ENCODE results near the gene ARHGAP18. TPM values are rescaled to one million over a fixed set of nuclear protein-coding genes. Genes with fewer than 3 reads are reported as not detected.

ARHGAP18 gene
- total and polyA plus RNA-seq, 5 donors: 3.0 to 6.5 (median 5.5) TPM

GRCh38 chr6:129719692-129720091, 9.7 kb upstream of the ARHGAP18 start:
- WGBS: 57% methylated on average over 3 of the region's 3 CpGs
- H3K27ac ChIP-seq (ENCODE audit: low read length): no peak overlapping the region
- H3K27me3 ChIP-seq (ENCODE audit: control insufficient read depth, insufficient read depth): no peaks in the 10 kb centered on the region
- no peaks in the 10 kb centered on the region for H3K9me3 ChIP-seq (ENCODE audit: control insufficient read depth, low read length)
- DNase-seq (no peak), ATAC-seq (peak; percentile 40 to 46)
- H3K4me3 ChIP-seq (ENCODE audit: low read length): no peak overlapping the region
- peaks cover 1% of the 10 kb centered on the region for H3K4me1 ChIP-seq (ENCODE audit: control insufficient read depth, insufficient read depth, low read length)
- intact Hi-C loops (cut with DNase I): no loop called here

GRCh38 chr6:129717277-129717676, 7.3 kb upstream of the ARHGAP18 start:
- no peaks in the 10 kb centered on the region for H3K9me3 ChIP-seq (ENCODE audit: control insufficient read depth, low read length)
- intact Hi-C loops (cut with DNase I): no loop called here
- no peaks in the 10 kb centered on the region for H3K27me3 ChIP-seq (ENCODE audit: control insufficient read depth, insufficient read depth)
- DNase-seq (no peak), ATAC-seq (no peak)
- 72% methylated on average over 5 of the region's 5 CpGs for WGBS
- H3K4me3 ChIP-seq (ENCODE audit: low read length): no peak overlapping the region
- H3K4me1 ChIP-seq (ENCODE audit: control insufficient read depth, insufficient read depth, low read length): peaks cover 1% of the 10 kb centered on the region
- H3K27ac ChIP-seq (ENCODE audit: low read length): no peak overlapping the region

- H3K4me3 ChIP-seq (ENCODE audit: low read length): no peak overlapping the region
- intact Hi-C loops (cut with DNase I): no loop called here
- no peaks in the 10 kb centered on the region for H3K27me3 ChIP-seq (ENCODE audit: control insufficient read depth, insufficient read depth)
- H3K27ac ChIP-seq (ENCODE audit: low read length): no peak overlapping the region
- DNase-seq: no peak
- no peak for ATAC-seq
- no peaks in the 10 kb centered on the region for H3K9me3 ChIP-seq (ENCODE audit: control insufficient read depth, low read length)
- 74% methylated on average over 4 of the region's 4 CpGs for WGBS
- peaks cover 1% of the 10 kb centered on the region for H3K4me1 ChIP-seq (ENCODE audit: control insufficient read depth, insufficient read depth, low read length)
These were observed 3.9 kb upstream of the ARHGAP18 start for GRCh38 chr6:129713806-129714333.

- H3K4me1 ChIP-seq (ENCODE audit: control insufficient read depth, insufficient read depth, low read length): peaks cover 5% of the 10 kb centered on the region
- H3K27ac ChIP-seq (ENCODE audit: low read length): no peak overlapping the region
- intact Hi-C loops (cut with DNase I): no loop called here
- H3K4me3 ChIP-seq (ENCODE audit: low read length): no peak overlapping the region
- H3K9me3 ChIP-seq (ENCODE audit: control insufficient read depth, low read length): no peaks in the 10 kb centered on the region
- WGBS: 92% methylated on average over 2 of the region's 2 CpGs
- no peaks in the 10 kb centered on the region for H3K27me3 ChIP-seq (ENCODE audit: control insufficient read depth, insufficient read depth)
- ATAC-seq (no peak), DNase-seq (no peak)
These were observed 1.3 kb upstream of the ARHGAP18 start for GRCh38 chr6:129711271-129711631.

DNA sequence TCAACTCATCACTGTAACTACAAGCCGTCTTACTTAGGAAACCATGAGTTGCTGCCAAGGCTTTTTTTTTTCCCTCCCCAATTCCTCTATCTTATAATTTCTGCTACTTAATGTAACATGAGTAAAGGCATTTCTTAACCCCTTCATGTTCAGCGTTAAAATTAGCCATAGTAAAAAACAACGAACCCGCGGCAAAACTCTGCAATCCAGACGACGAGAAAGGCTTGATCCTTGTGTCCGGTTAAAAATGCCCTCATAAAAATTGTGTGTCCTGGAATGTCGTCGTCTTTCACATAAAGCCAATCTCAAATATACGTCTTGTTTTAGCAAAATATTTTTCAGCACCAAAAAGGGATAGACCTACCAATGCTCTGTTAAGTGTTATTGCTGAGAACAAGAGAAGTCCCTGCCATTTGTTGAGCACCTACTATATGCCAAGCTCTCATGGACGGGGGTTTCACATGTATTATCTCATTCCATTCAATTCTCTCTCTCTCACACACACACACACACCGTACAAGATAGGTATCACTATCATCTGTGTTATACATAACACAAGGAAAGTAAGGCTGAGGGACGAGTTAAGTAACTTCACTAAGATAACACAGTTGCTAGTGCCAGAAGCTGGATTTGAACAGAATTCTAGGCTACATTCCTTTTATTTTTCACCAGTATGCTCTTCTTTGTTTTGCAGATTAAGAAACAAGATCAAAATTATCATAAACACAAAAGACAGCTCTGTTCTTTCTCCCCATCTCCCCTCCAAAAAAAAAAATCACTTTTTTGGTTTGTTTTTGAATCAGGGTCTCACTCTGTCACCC, 683 bp upstream of the ARHGAP18 start:
- Histone ChIP-seq H3K27ac (ENCODE audit: low read length) (no peak overlapping the region), H3K9me3 (ENCODE audit: control insufficient read depth, low read length) (no peaks in the 10 kb centered on the region), H3K4me3 (ENCODE audit: low read length) (peak overlapping the region; percentile 74), H3K27me3 (ENCODE audit: control insufficient read depth, insufficient read depth) (no peaks in the 10 kb centered on the region), H3K4me1 (ENCODE audit: control insufficient read depth, insufficient read depth, low read length) (peaks cover 5% of the 10 kb centered on the region)
- DNase-seq: no peak
- intact Hi-C loops (cut with DNase I): no loop called here
- ATAC-seq: no peak
- WGBS: 26% methylated on average over 14 of the region's 14 CpGs

DNA sequence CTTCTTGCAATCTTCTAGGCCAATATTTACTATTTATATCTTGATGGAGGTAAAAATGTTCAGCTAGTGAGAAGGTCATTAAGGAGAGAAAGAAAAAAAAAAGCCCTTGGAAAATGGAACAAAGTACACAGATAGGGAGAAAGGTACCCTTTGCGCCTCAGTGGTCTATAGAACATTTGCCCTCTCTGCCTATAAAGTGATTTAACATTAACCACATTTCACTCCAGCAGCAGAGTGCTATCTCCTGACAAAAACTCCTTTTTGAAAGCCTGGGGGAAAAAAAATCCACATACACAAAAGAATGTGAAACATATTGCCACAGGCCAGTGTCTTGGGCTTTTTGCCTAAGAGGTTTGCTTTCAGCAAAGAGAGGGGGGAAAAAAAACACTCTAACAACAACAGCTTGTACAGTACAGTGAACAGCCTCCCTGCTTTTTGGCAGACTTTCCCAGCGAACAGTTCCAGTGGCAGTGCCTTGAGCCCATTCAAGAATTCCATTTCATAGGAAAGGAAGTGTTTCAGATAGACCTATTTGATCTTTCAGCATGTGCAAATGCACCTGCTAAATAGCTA, 695 bp downstream of the ARHGAP18 start:
- 33% methylated on average over 2 of the region's 2 CpGs for WGBS
- peak; percentile 74 to 89 for ATAC-seq
- H3K4me1 ChIP-seq (ENCODE audit: control insufficient read depth, insufficient read depth, low read length): peaks cover 5% of the 10 kb centered on the region
- intact Hi-C loops (cut with DNase I): no loop called here
- DNase-seq: peak; percentile 25 to 77 (median 55)
- H3K9me3 ChIP-seq (ENCODE audit: control insufficient read depth, low read length): no peaks in the 10 kb centered on the region
- H3K27ac ChIP-seq (ENCODE audit: low read length): peak overlapping the region; percentile 92
- no peaks in the 10 kb centered on the region for H3K27me3 ChIP-seq (ENCODE audit: control insufficient read depth, insufficient read depth)
- H3K4me3 ChIP-seq (ENCODE audit: low read length): peak overlapping the region; percentile 74

DNA sequence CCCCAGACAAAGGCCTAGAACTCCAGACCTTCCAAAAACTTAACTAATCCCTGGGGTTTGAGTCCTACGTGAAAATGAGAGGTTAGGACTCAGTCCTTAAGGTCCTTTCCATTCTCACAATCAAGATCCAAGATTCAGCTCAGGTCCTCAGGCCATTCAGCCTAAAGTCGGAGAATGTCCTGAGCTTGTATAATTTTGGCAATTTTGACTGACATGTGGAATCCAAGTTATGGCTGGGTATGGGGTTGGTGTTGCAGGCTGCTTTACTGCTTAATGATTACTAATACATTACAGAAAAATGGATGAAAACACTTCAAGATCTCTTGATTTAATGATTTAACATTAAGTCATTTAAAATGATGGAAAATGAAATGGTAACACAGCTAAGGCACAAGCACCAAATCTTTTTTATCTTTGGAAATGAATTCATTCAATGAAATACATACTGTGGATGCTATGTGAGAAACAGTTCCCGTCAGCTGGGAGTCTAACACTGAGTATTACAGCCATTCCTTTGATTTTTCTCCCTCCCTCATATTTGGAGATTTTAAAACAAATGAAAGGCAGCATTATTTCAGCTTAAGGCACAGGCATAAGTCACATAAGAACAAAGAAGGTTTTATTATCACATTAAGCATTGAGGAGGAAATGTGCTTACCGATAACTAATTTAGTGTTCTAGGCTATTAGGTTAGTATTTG, 1.3 kb downstream of the ARHGAP18 start:
- intact Hi-C loops (cut with DNase I): no loop called here
- Histone ChIP-seq H3K4me1 (ENCODE audit: control insufficient read depth, insufficient read depth, low read length) (peaks cover 5% of the 10 kb centered on the region), H3K27ac (ENCODE audit: low read length) (peak overlapping the region; percentile 49), H3K27me3 (ENCODE audit: control insufficient read depth, insufficient read depth) (no peaks in the 10 kb centered on the region), H3K9me3 (ENCODE audit: control insufficient read depth, low read length) (no peaks in the 10 kb centered on the region), H3K4me3 (ENCODE audit: low read length) (peak overlapping the region; percentile 74)
- DNase-seq (no peak), ATAC-seq (no peak)
- WGBS: 46% methylated on average over 4 of the region's 4 CpGs

GRCh38 chr6:129707882-129708495, 2.0 kb downstream of the ARHGAP18 start:
- peak overlapping the region; percentile 74 for H3K4me3 ChIP-seq (ENCODE audit: low read length)
- WGBS: 70% methylated on average over 8 of the region's 8 CpGs
- DNase-seq (no peak), ATAC-seq (no peak)
- peak overlapping the region; percentile 23 for H3K27ac ChIP-seq (ENCODE audit: low read length)
- H3K9me3 ChIP-seq (ENCODE audit: control insufficient read depth, low read length): no peaks in the 10 kb centered on the region
- peaks cover 5% of the 10 kb centered on the region for H3K4me1 ChIP-seq (ENCODE audit: control insufficient read depth, insufficient read depth, low read length)
- intact Hi-C loops (cut with DNase I): no loop called here
- H3K27me3 ChIP-seq (ENCODE audit: control insufficient read depth, insufficient read depth): no peaks in the 10 kb centered on the region

DNA sequence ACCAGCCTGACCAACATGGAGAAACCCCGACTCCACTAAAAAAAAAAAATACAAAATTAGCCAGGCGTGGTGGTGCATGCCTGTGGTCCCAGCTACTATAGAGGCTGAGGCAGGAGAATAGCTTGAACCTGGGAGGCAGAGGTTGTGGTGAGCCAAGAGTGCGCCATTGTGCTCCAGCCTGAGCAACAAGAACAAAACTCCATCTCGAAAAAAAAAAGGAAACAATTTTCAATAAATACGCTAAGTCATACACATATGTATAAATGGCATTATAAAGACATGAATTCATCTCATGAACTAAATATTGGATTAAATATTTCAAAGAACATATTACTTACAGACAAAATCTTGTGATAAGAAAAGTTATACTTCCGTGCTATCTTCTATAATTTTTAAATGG, 2.9 kb downstream of the ARHGAP18 start:
- H3K4me3 ChIP-seq (ENCODE audit: low read length): no peak overlapping the region
- ATAC-seq (no peak), DNase-seq (no peak)
- WGBS: 91% methylated on average over 6 of the region's 6 CpGs
- no peak overlapping the region for H3K27ac ChIP-seq (ENCODE audit: low read length)
- no peaks in the 10 kb centered on the region for H3K9me3 ChIP-seq (ENCODE audit: control insufficient read depth, low read length)
- H3K4me1 ChIP-seq (ENCODE audit: control insufficient read depth, insufficient read depth, low read length): peaks cover 5% of the 10 kb centered on the region
- intact Hi-C loops (cut with DNase I): no loop called here
- H3K27me3 ChIP-seq (ENCODE audit: control insufficient read depth, insufficient read depth): no peaks in the 10 kb centered on the region

GRCh38 chr6:129705212-129705611, 4.8 kb downstream of the ARHGAP18 start:
- H3K4me1 ChIP-seq (ENCODE audit: control insufficient read depth, insufficient read depth, low read length): peaks cover 5% of the 10 kb centered on the region
- no peak overlapping the region for H3K27ac ChIP-seq (ENCODE audit: low read length)
- H3K27me3 ChIP-seq (ENCODE audit: control insufficient read depth, insufficient read depth): no peaks in the 10 kb centered on the region
- no peaks in the 10 kb centered on the region for H3K9me3 ChIP-seq (ENCODE audit: control insufficient read depth, low read length)
- intact Hi-C loops (cut with DNase I): no loop called here
- DNase-seq (no peak), ATAC-seq (no peak)
- H3K4me3 ChIP-seq (ENCODE audit: low read length): no peak overlapping the region

- H3K27ac ChIP-seq (ENCODE audit: low read length): no peak overlapping the region
- intact Hi-C loops (cut with DNase I): no loop called here
These were observed 5.3 kb downstream of the ARHGAP18 start for GRCh38 chr6:129704708-129705107.

More at GRCh38 chr6:129704708-129705107, 5.3 kb downstream of the ARHGAP18 start:
- Histone ChIP-seq H3K27me3 (ENCODE audit: control insufficient read depth, insufficient read depth) (no peaks in the 10 kb centered on the region), H3K9me3 (ENCODE audit: control insufficient read depth, low read length) (no peaks in the 10 kb centered on the region), H3K4me1 (ENCODE audit: control insufficient read depth, insufficient read depth, low read length) (peaks cover 5% of the 10 kb centered on the region), H3K4me3 (ENCODE audit: low read length) (no peak overlapping the region)
- DNase-seq (no peak), ATAC-seq (no peak)
